Frontal cortex (tissue), 4 donors: Measurements from ENCODE around the gene CSMD2. TPM values are rescaled to one million over a fixed set of nuclear protein-coding genes. Genes with fewer than 3 reads are reported as not detected.

Experiments used
- DNase-seq, 2 donors: peaks; one replicate each; pipeline ENCODE4 v3.0.0; 2012; ENCODE audit warnings: low spot score in 2 of 2
- FAIRE-seq: peaks from 2 replicates; lab custom pipeline; 2012; peaks lifted over from hg19 to GRCh38; lab: Jason Lieb, UNC
- total RNA-seq: library from RNA; depleted of rRNA; stranded (reverse); fragments of >200 nt; gene quantifications from one replicate; pipeline ENCODE4 v1.2.3, GENCODE V29; 2014
- donor health status: control.
- donor health status: control.
- donor health status: control.

Gene CSMD2
- total RNA-seq, 1 donor from 2014 or later, result 23.6 TPM

- DNase-seq (no peak), FAIRE-seq (no peak)
Measured at GRCh38 chr1:33684396-33685179, 480.4 kb downstream of the CSMD2 start.

- no peak for FAIRE-seq
- DNase-seq, result peak; percentile 8 to 13
Measured at GRCh38 chr1:33683913-33684312, 481.1 kb downstream of the CSMD2 start.

GRCh38 chr1:33682371-33682770, 482.7 kb downstream of the CSMD2 start:
- FAIRE-seq, result no peak
- no peak for DNase-seq

GRCh38 chr1:33680281-33680840, 484.7 kb downstream of the CSMD2 start:
- FAIRE-seq (no peak), DNase-seq (no peak)

GRCh38 chr1:33670567-33670966, 494.5 kb downstream of the CSMD2 start:
- FAIRE-seq (no peak), DNase-seq (no peak)

GRCh38 chr1:33668695-33669094, 496.3 kb downstream of the CSMD2 start:
- FAIRE-seq, result no peak
- no peak for DNase-seq

GRCh38 chr1:33667386-33668282, 497.4 kb downstream of the CSMD2 start:
- no peak for DNase-seq

GRCh38 chr1:33666616-33667015, 498.4 kb downstream of the CSMD2 start:
- DNase-seq, result no peak
- FAIRE-seq, result no peak

More at GRCh38 chr1:33667386-33668282, 497.4 kb downstream of the CSMD2 start:
- no peak for FAIRE-seq

- FAIRE-seq, result no peak
- no peak for DNase-seq
Measured at GRCh38 chr1:33661811-33662454, 503.1 kb downstream of the CSMD2 start.

- no peak for DNase-seq
- FAIRE-seq, result no peak
Measured at GRCh38 chr1:33660956-33661355, 504.1 kb downstream of the CSMD2 start.

GRCh38 chr1:33660244-33660643, 504.8 kb downstream of the CSMD2 start:
- FAIRE-seq (no peak), DNase-seq (no peak)

GRCh38 chr1:33659641-33660040, 505.4 kb downstream of the CSMD2 start:
- DNase-seq, result no peak
- FAIRE-seq, result no peak

- no peak for DNase-seq
- no peak for FAIRE-seq
Measured at GRCh38 chr1:33657833-33658232, 507.2 kb downstream of the CSMD2 start.

- FAIRE-seq (no peak), DNase-seq (no peak)
Measured at GRCh38 chr1:33656467-33657005, 508.5 kb downstream of the CSMD2 start.

- DNase-seq (no peak), FAIRE-seq (no peak)
Measured at GRCh38 chr1:33655496-33655895, 509.5 kb downstream of the CSMD2 start.

- no peak for FAIRE-seq
- DNase-seq, result no peak
Measured at GRCh38 chr1:33654267-33654834, 510.7 kb downstream of the CSMD2 start.

- FAIRE-seq (no peak), DNase-seq (no peak)
Measured at GRCh38 chr1:33653226-33653625, 511.8 kb downstream of the CSMD2 start.

GRCh38 chr1:33650708-33651107, 514.3 kb downstream of the CSMD2 start:
- FAIRE-seq (no peak), DNase-seq (no peak)

GRCh38 chr1:33649759-33650158, 515.3 kb downstream of the CSMD2 start:
- FAIRE-seq (no peak), DNase-seq (no peak)

- no peak for DNase-seq
- FAIRE-seq, result no peak
Measured at GRCh38 chr1:33643216-33643615, 521.8 kb downstream of the CSMD2 start.
